Calu3 (cell line): Measurements from ENCODE around the gene GAP43. TPM values are rescaled to one million over a fixed set of nuclear protein-coding genes. Genes with fewer than 3 reads are reported as not detected.

Experiments
- BruUV-seq: library from RNA; stranded (reverse); fragments of 400-500 nt; replicated peaks from 2 replicates; lab custom pipeline; 2021; lab: Mats Ljungman, UMichigan
- CTCF ChIA-PET: fragments of 300-600 bp; sonication (Branson Sonifier 250); formaldehyde crosslinking; loops from one replicate; lab custom pipeline; 2022; ENCODE audit warnings: antibody characterized with exemption; lab: Charles Lee
- DNase-seq: peaks from one replicate; pipeline ENCODE4 v3.0.0; 2022
- H3K27ac Mint-ChIP-seq: one replicate; pipeline ENCODE4 v1.8.0; 2022; ENCODE audit warnings: mixed read lengths; ENCODE audit not compliant: unreplicated experiment
- H3K27me3 Mint-ChIP-seq: one replicate; pipeline ENCODE4 v1.8.0; 2022; ENCODE audit warnings: mixed read lengths; ENCODE audit not compliant: unreplicated experiment
- H3K36me3 Mint-ChIP-seq: one replicate; pipeline ENCODE4 v1.8.0; 2022; ENCODE audit warnings: mild to moderate bottlenecking, moderate library complexity, mixed read lengths; ENCODE audit not compliant: insufficient read depth, unreplicated experiment
- H3K4me1 Mint-ChIP-seq: one replicate; pipeline ENCODE4 v1.8.0; 2022; ENCODE audit warnings: mild to moderate bottlenecking, low read depth, mixed read lengths; ENCODE audit not compliant: unreplicated experiment
- H3K4me3 Mint-ChIP-seq: one replicate; pipeline ENCODE4 v1.8.0; 2022; ENCODE audit warnings: mild to moderate bottlenecking, low read depth, moderate library complexity, mixed read lengths; ENCODE audit not compliant: unreplicated experiment
- H3K9me3 Mint-ChIP-seq: one replicate; pipeline ENCODE4 v1.8.0; 2022; ENCODE audit warnings: low read depth, mixed read lengths; ENCODE audit not compliant: unreplicated experiment
- intact Hi-C: fragments of 100-400 bp; cut with micrococcal nuclease; formaldehyde crosslinking; loops from one replicate; pipeline ENCODE4 v1.10.0; 2022; ENCODE audit not compliant: unreplicated experiment
- total RNA-seq: library from RNA; stranded (reverse); gene quantifications from 2 replicates; pipeline ENCODE4 v1.2.3, GENCODE V29; 2022
- TF ChIP-seq, protein P1 (sequence below): fragments of 200-600 bp; IDR thresholded peaks from one replicate; pipeline ENCODE4 v1.8.0; 2022; ENCODE audit warnings: antibody characterized with exemption; ENCODE audit not compliant: unreplicated experiment

Gene GAP43
- total RNA-seq, 1 experiment from 2014 or later = not detected

DNA sequence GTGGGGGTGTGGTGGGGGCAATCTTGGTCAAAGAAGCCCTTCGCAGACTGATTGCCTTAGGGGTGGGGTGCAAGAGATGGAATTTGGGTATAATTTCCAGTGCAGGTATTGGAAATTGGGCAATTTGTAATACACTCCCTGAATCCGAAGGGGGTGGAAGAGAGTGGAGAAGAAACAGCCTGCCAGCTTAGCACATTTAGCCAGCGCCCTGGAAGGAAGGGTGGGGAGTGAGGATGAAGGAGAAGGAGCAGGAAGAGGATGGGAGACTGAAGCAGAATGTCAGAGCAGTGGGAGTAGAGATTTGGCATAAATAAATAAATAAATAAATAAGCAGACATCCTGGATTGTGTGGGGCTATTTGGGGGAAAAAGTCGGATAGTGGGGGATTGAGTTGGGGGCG is 1.6 kb downstream of the GAP43 start:
- Mint-ChIP-seq H3K27me3 (peaks cover 45% of the 10 kb centered on the region), H3K36me3 (no peaks in the 10 kb centered on the region), H3K27ac (no peak overlapping the region), H3K9me3 (no peaks in the 10 kb centered on the region), H3K4me3 (no peak overlapping the region), H3K4me1 (no peaks in the 10 kb centered on the region)
- DNase-seq = no peak
- intact Hi-C loops = no loop called here
- CTCF ChIA-PET = no interaction called here
- no TSS peak for BruUV-seq
- TF ChIP-seq, protein P1, sequence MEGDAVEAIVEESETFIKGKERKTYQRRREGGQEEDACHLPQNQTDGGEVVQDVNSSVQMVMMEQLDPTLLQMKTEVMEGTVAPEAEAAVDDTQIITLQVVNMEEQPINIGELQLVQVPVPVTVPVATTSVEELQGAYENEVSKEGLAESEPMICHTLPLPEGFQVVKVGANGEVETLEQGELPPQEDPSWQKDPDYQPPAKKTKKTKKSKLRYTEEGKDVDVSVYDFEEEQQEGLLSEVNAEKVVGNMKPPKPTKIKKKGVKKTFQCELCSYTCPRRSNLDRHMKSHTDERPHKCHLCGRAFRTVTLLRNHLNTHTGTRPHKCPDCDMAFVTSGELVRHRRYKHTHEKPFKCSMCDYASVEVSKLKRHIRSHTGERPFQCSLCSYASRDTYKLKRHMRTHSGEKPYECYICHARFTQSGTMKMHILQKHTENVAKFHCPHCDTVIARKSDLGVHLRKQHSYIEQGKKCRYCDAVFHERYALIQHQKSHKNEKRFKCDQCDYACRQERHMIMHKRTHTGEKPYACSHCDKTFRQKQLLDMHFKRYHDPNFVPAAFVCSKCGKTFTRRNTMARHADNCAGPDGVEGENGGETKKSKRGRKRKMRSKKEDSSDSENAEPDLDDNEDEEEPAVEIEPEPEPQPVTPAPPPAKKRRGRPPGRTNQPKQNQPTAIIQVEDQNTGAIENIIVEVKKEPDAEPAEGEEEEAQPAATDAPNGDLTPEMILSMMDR = no peak

DNA sequence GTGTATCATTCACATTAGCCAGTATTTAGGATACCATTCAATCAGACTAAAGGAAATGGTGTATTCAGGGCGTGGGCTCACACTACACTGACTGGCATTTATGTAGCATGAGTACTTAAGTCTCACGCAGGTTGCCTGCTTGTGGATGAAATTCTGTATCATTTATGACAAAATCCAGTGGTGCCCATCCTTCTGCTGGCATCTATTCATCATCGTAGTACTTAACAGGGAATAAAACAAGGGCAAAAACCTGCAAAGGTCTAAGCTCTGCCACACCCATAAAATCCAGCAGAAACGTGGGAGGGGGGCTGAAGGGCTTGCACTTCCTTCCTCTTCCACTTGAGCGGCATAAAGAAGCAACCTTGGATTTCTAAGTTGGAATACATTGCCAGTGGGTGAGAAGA is 2.7 kb downstream of the GAP43 start:
- Mint-ChIP-seq H3K9me3 (no peaks in the 10 kb centered on the region), H3K36me3 (no peaks in the 10 kb centered on the region), H3K4me3 (no peak overlapping the region), H3K27me3 (peaks cover 45% of the 10 kb centered on the region), H3K4me1 (no peaks in the 10 kb centered on the region), H3K27ac (no peak overlapping the region)
- CTCF ChIA-PET = no interaction called here
- intact Hi-C loops = no loop called here
- no peak for DNase-seq
- BruUV-seq = no TSS peak
- TF ChIP-seq, protein P1 = no peak

GRCh38 chr3:115626721-115627120 is 3.4 kb downstream of the GAP43 start:
- DNase-seq = no peak
- BruUV-seq = no TSS peak
- intact Hi-C loops = no loop called here
- no peaks in the 10 kb centered on the region for H3K4me1 Mint-ChIP-seq
- no peak overlapping the region for H3K4me3 Mint-ChIP-seq
- H3K27ac Mint-ChIP-seq = no peak overlapping the region
- peaks cover 45% of the 10 kb centered on the region for H3K27me3 Mint-ChIP-seq
- H3K36me3 Mint-ChIP-seq = no peaks in the 10 kb centered on the region
- H3K9me3 Mint-ChIP-seq = no peaks in the 10 kb centered on the region
- CTCF ChIA-PET = interaction anchor here (0.6 to 0.7 kb wide), 2 partner anchors 58 to 76 kb away, joined by 3 read pairs; no protein-coding TSS in a partner anchor
- TF ChIP-seq, protein P1 = no peak

- no peaks in the 10 kb centered on the region for H3K9me3 Mint-ChIP-seq
- CTCF ChIA-PET = interaction anchor here (0.6 to 0.7 kb wide), 3 partner anchors 8 to 75 kb away, joined by 3 to 5 read pairs (median 3); no protein-coding TSS in a partner anchor
- no peaks in the 10 kb centered on the region for H3K36me3 Mint-ChIP-seq
- BruUV-seq = no TSS peak
- no peak overlapping the region for H3K27ac Mint-ChIP-seq
- no peaks in the 10 kb centered on the region for H3K4me1 Mint-ChIP-seq
- H3K4me3 Mint-ChIP-seq = no peak overlapping the region
- no peak for DNase-seq
- TF ChIP-seq, protein P1 = no peak
- H3K27me3 Mint-ChIP-seq = peaks cover 44% of the 10 kb centered on the region
- intact Hi-C loops = no loop called here
Measured at GRCh38 chr3:115627180-115628074, 4.1 kb downstream of the GAP43 start.
